Activated T-cell treated with anti-CD3 and anti-CD28 coated beads, Interleukin-2, amount 50 U/mL, for 4 hours (primary cell): ENCODE measurements around the gene STAT5B. TPM values are rescaled to one million over a fixed set of nuclear protein-coding genes. Genes with fewer than 3 reads are reported as not detected.
A peak's percentile ranks its signal among the peaks of the same experiment; 100 is the strongest.
"Not testable (repeated sequence)": the region's sequence is repeated elsewhere in the genome, so short reads cannot be mapped to it uniquely, and the experiment has no call there.

Experiments used
- ATAC-seq, 2 donors: fragments of 200-7000 bp; cut with Tn5 transposase; one replicate each; pipeline ENCODE4 v1.10.0; 2021
- DNase-seq: peaks from one replicate; pipeline ENCODE4 v3.0.0-alpha.2; 2020
- H3K27me3 Mint-ChIP-seq: one replicate; pipeline ENCODE4 v1.8.0; 2021; ENCODE audit warnings: low read depth, mixed read lengths
- H3K36me3 Mint-ChIP-seq: one replicate; pipeline ENCODE4 v1.8.0; 2022; ENCODE audit warnings: mixed read lengths; ENCODE audit not compliant: insufficient read depth
- H3K4me1 Mint-ChIP-seq: one replicate; pipeline ENCODE4 v1.8.0; 2021; ENCODE audit warnings: low read depth, mixed read lengths
- H3K4me3 Mint-ChIP-seq: one replicate; pipeline ENCODE4 v1.8.0; 2021; ENCODE audit warnings: mild to moderate bottlenecking, moderate library complexity, mixed read lengths
- H3K9me3 Mint-ChIP-seq: one replicate; pipeline ENCODE4 v1.8.0; 2021; ENCODE audit warnings: mixed read lengths
- total RNA-seq, 3 donors: library from RNA; stranded (reverse); gene quantifications; one replicate each; pipeline ENCODE4 v1.2.1, GENCODE V29; 2021

The STAT5B gene
- total RNA-seq, 3 donors from 2014 or later, result 62.9 to 86.7 (median 71.9) TPM

- Mint-ChIP-seq H3K4me3 (peak overlapping the region; percentile 60), H3K4me1 (peaks cover 60% of the 10 kb centered on the region), H3K27me3 (no peaks in the 10 kb centered on the region), H3K36me3 (peaks cover 49% of the 10 kb centered on the region), H3K9me3 (no peaks in the 10 kb centered on the region)
- ATAC-seq (no peak), DNase-seq (no peak)
Measured at GRCh38 chr17:42311240-42312034, 35.2 kb upstream of the STAT5B start.

GRCh38 chr17:42310787-42311215 lies 34.6 kb upstream of the STAT5B start:
- Mint-ChIP-seq H3K4me3 (peak overlapping the region; percentile 60), H3K9me3 (no peaks in the 10 kb centered on the region), H3K27me3 (no peaks in the 10 kb centered on the region), H3K4me1 (peaks cover 63% of the 10 kb centered on the region), H3K36me3 (peaks cover 55% of the 10 kb centered on the region)
- ATAC-seq (peak; percentile 69 to 71), DNase-seq (no peak)

GRCh38 chr17:42309986-42310786 lies 34.0 kb upstream of the STAT5B start:
- peaks cover 52% of the 10 kb centered on the region for H3K36me3 Mint-ChIP-seq
- peaks cover 58% of the 10 kb centered on the region for H3K4me1 Mint-ChIP-seq
- no peaks in the 10 kb centered on the region for H3K9me3 Mint-ChIP-seq
- no peak for DNase-seq
- peak overlapping the region; percentile 60 for H3K4me3 Mint-ChIP-seq
- no peaks in the 10 kb centered on the region for H3K27me3 Mint-ChIP-seq
- ATAC-seq, result no peak

- peaks cover 59% of the 10 kb centered on the region for H3K4me1 Mint-ChIP-seq
- no peaks in the 10 kb centered on the region for H3K27me3 Mint-ChIP-seq
- H3K4me3 Mint-ChIP-seq, result no peak overlapping the region
- ATAC-seq, result no peak
- H3K36me3 Mint-ChIP-seq, result peaks cover 61% of the 10 kb centered on the region
- DNase-seq, result no peak
- H3K9me3 Mint-ChIP-seq, result no peaks in the 10 kb centered on the region
Measured at GRCh38 chr17:42309142-42309541, 33.0 kb upstream of the STAT5B start.

GRCh38 chr17:42308446-42308845 lies 32.3 kb upstream of the STAT5B start:
- Mint-ChIP-seq H3K27me3 (no peaks in the 10 kb centered on the region), H3K9me3 (no peaks in the 10 kb centered on the region), H3K4me3 (no peak overlapping the region), H3K36me3 (peaks cover 62% of the 10 kb centered on the region), H3K4me1 (peaks cover 55% of the 10 kb centered on the region)
- no peak for ATAC-seq
- DNase-seq, result no peak

GRCh38 chr17:42307362-42307927 lies 31.3 kb upstream of the STAT5B start:
- DNase-seq (no peak), ATAC-seq (no peak)
- H3K36me3 Mint-ChIP-seq, result peaks cover 64% of the 10 kb centered on the region
- no peaks in the 10 kb centered on the region for H3K9me3 Mint-ChIP-seq
- no peaks in the 10 kb centered on the region for H3K27me3 Mint-ChIP-seq
- H3K4me1 Mint-ChIP-seq, result peaks cover 50% of the 10 kb centered on the region
- no peak overlapping the region for H3K4me3 Mint-ChIP-seq

- no peak overlapping the region for H3K4me3 Mint-ChIP-seq
- H3K36me3 Mint-ChIP-seq, result peaks cover 71% of the 10 kb centered on the region
- no peaks in the 10 kb centered on the region for H3K9me3 Mint-ChIP-seq
- no peak for DNase-seq
- no peaks in the 10 kb centered on the region for H3K27me3 Mint-ChIP-seq
- H3K4me1 Mint-ChIP-seq, result peaks cover 41% of the 10 kb centered on the region
- ATAC-seq, result no peak
Measured at GRCh38 chr17:42306385-42306667, 30.1 kb upstream of the STAT5B start.

- Mint-ChIP-seq H3K4me1 (peaks cover 35% of the 10 kb centered on the region), H3K9me3 (no peaks in the 10 kb centered on the region), H3K27me3 (no peaks in the 10 kb centered on the region), H3K36me3 (peaks cover 71% of the 10 kb centered on the region), H3K4me3 (no peak overlapping the region)
- ATAC-seq (peak in 1 of 2 donors; percentile 23), DNase-seq (no peak)
Measured at GRCh38 chr17:42305543-42306384, 29.6 kb upstream of the STAT5B start.

- H3K4me1 Mint-ChIP-seq, result peaks cover 28% of the 10 kb centered on the region
- ATAC-seq, H3K27me3 Mint-ChIP-seq: not testable (repeated sequence)
Measured at GRCh38 chr17:42305031-42305330, 28.8 kb upstream of the STAT5B start.

GRCh38 chr17:42304187-42305030 lies 28.2 kb upstream of the STAT5B start:
- H3K27me3 Mint-ChIP-seq, result no peaks in the 10 kb centered on the region
- DNase-seq (no peak), ATAC-seq (no peak)
- H3K9me3 Mint-ChIP-seq, result no peaks in the 10 kb centered on the region
- H3K4me1 Mint-ChIP-seq, result peaks cover 22% of the 10 kb centered on the region
- no peak overlapping the region for H3K4me3 Mint-ChIP-seq
- peaks cover 61% of the 10 kb centered on the region for H3K36me3 Mint-ChIP-seq

More at GRCh38 chr17:42305031-42305330, 28.8 kb upstream of the STAT5B start:
- peaks cover 66% of the 10 kb centered on the region for H3K36me3 Mint-ChIP-seq
- not testable (repeated sequence) for H3K4me3 Mint-ChIP-seq, DNase-seq, H3K9me3 Mint-ChIP-seq

- Mint-ChIP-seq H3K9me3 (no peaks in the 10 kb centered on the region), H3K27me3 (no peaks in the 10 kb centered on the region), H3K4me1 (peaks cover 17% of the 10 kb centered on the region), H3K36me3 (peaks cover 61% of the 10 kb centered on the region), H3K4me3 (no peak overlapping the region)
- no peak for DNase-seq
- ATAC-seq, result no peak
Measured at GRCh38 chr17:42303694-42304093, 27.5 kb upstream of the STAT5B start.

- Mint-ChIP-seq H3K36me3 (peaks cover 49% of the 10 kb centered on the region), H3K4me1 (peaks cover 17% of the 10 kb centered on the region), H3K27me3 (no peaks in the 10 kb centered on the region), H3K9me3 (no peaks in the 10 kb centered on the region), H3K4me3 (no peak overlapping the region)
- ATAC-seq (no peak), DNase-seq (no peak)
Measured at GRCh38 chr17:42301022-42301421, 24.8 kb upstream of the STAT5B start.

GRCh38 chr17:42299913-42300312 lies 23.7 kb upstream of the STAT5B start:
- Mint-ChIP-seq H3K4me1 (peaks cover 18% of the 10 kb centered on the region), H3K36me3 (peaks cover 51% of the 10 kb centered on the region)
- not testable (repeated sequence) for ATAC-seq, DNase-seq, H3K9me3 Mint-ChIP-seq, H3K27me3 Mint-ChIP-seq, H3K4me3 Mint-ChIP-seq
